Nephron progenitor cell (in vitro differentiated cells): ENCODE data around the gene SLC10A1.

ENCODE experiments used
- DNase-seq: peaks from one replicate; pipeline ENCODE4 v3.0.0; 2021
- H3K27ac Mint-ChIP-seq: 2 replicates; pipeline ENCODE4 v1.8.0; 2021; ENCODE audit warnings: mild to moderate bottlenecking, moderate library complexity, mixed read lengths
- H3K27me3 Mint-ChIP-seq: 2 replicates; pipeline ENCODE4 v1.8.0; 2021; ENCODE audit warnings: mild to moderate bottlenecking, low read depth, mixed read lengths; ENCODE audit not compliant: poor library complexity
- H3K36me3 Mint-ChIP-seq: 2 replicates; pipeline ENCODE4 v1.8.0; 2021; ENCODE audit warnings: low read depth, mixed read lengths
- H3K4me1 Mint-ChIP-seq: 2 replicates; pipeline ENCODE4 v1.8.0; 2021; ENCODE audit warnings: mixed read lengths
- H3K4me3 Mint-ChIP-seq: 2 replicates; pipeline ENCODE4 v1.8.0; 2021; ENCODE audit warnings: mild to moderate bottlenecking, moderate library complexity, mixed read lengths
- H3K9me3 Mint-ChIP-seq: 2 replicates; pipeline ENCODE4 v1.8.0; 2021; ENCODE audit warnings: mild to moderate bottlenecking, moderate library complexity, mixed read lengths
- CTCF ChIP-seq: fragments of 200-600 bp; sonication (generic); IDR thresholded peaks from 2 replicates; pipeline ENCODE4 v1.5.0; 2021; ENCODE audit warnings: antibody characterized with exemption

SLC10A1 gene

GRCh38 chr14:69796797-69797500 lies at the start of gene SLC10A1:
Gene SLC10A1 (minus strand): TSS chr14:69797241. CDS start chr14:69797155, 86 bp downstream.
- Mint-ChIP-seq H3K27me3 (peaks cover 18% of the 10 kb centered on the region), H3K9me3 (peaks cover 14% of the 10 kb centered on the region), H3K36me3 (no peaks in the 10 kb centered on the region), H3K4me3 (no peak within 1 kb of the TSS), H3K4me1 (peaks cover 19% of the 10 kb centered on the region), H3K27ac (no peak within 1 kb of the TSS)
- TF ChIP-seq CTCF: no peak
- no peak for DNase-seq

GRCh38 chr14:69845787-69846186 lies 48.7 kb upstream of the SLC10A1 start:
- no peak for DNase-seq
- Mint-ChIP-seq H3K4me1 (peaks cover 38% of the 10 kb centered on the region), H3K27ac (no peak overlapping the region), H3K36me3 (no peaks in the 10 kb centered on the region), H3K9me3 (no peaks in the 10 kb centered on the region), H3K4me3 (no peak overlapping the region), H3K27me3 (no peaks in the 10 kb centered on the region)
- TF ChIP-seq CTCF: no peak

DNA sequence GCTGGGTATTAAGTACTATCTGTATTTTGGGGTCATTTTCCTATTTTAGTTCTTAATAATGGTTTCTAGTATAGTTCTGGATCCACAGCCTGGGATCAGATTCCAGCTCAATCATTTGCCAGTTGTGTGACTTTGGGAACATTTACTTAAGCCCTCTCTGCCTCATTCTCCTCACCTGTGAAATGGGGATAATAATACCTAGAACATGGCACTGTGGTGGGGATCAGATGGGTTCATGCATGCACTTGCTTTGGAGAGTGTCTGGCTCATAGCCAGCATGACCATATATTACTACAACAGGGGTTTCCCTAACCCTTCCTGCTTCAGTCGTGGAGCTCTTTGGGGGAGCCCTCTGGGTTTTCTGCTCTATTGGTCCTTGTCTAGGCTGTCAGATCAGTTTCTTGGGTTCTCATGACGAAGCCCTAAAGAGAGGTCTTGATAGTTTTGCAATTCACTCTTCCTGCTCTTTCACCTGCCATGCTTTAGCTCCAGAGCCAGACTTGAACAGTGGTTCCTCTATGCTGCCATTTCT lies 48.1 kb upstream of the SLC10A1 start:
- no peak for DNase-seq
- H3K36me3 Mint-ChIP-seq: no peaks in the 10 kb centered on the region
- no peaks in the 10 kb centered on the region for H3K9me3 Mint-ChIP-seq
- H3K27ac Mint-ChIP-seq: no peak overlapping the region
- H3K4me3 Mint-ChIP-seq: no peak overlapping the region
- peaks cover 34% of the 10 kb centered on the region for H3K4me1 Mint-ChIP-seq
- H3K27me3 Mint-ChIP-seq: no peaks in the 10 kb centered on the region
- TF ChIP-seq CTCF: no peak

GRCh38 chr14:69844171-69844570 lies 47.1 kb upstream of the SLC10A1 start:
- Mint-ChIP-seq H3K36me3 (no peaks in the 10 kb centered on the region), H3K4me3 (no peak overlapping the region), H3K27me3 (no peaks in the 10 kb centered on the region), H3K27ac (no peak overlapping the region), H3K4me1 (peaks cover 28% of the 10 kb centered on the region), H3K9me3 (no peaks in the 10 kb centered on the region)
- DNase-seq: no peak
- no peak for TF ChIP-seq CTCF

GRCh38 chr14:69842686-69843420 lies 45.8 kb upstream of the SLC10A1 start:
- no peaks in the 10 kb centered on the region for H3K9me3 Mint-ChIP-seq
- DNase-seq: peak; percentile 44
- no peaks in the 10 kb centered on the region for H3K27me3 Mint-ChIP-seq
- no peak for TF ChIP-seq CTCF
- H3K4me1 Mint-ChIP-seq: peaks cover 14% of the 10 kb centered on the region
- no peak overlapping the region for H3K4me3 Mint-ChIP-seq
- H3K36me3 Mint-ChIP-seq: no peaks in the 10 kb centered on the region
- H3K27ac Mint-ChIP-seq: no peak overlapping the region
